Measurements from ENCODE around the gene PPP1R13B. TPM values are rescaled to one million over a fixed set of nuclear protein-coding genes. Genes with fewer than 3 reads are reported as not detected.

The PPP1R13B gene
- total RNA-seq, 4 donors from 2014 or later: 19.9 to 25.2 (median 23.6) TPM

DNA sequence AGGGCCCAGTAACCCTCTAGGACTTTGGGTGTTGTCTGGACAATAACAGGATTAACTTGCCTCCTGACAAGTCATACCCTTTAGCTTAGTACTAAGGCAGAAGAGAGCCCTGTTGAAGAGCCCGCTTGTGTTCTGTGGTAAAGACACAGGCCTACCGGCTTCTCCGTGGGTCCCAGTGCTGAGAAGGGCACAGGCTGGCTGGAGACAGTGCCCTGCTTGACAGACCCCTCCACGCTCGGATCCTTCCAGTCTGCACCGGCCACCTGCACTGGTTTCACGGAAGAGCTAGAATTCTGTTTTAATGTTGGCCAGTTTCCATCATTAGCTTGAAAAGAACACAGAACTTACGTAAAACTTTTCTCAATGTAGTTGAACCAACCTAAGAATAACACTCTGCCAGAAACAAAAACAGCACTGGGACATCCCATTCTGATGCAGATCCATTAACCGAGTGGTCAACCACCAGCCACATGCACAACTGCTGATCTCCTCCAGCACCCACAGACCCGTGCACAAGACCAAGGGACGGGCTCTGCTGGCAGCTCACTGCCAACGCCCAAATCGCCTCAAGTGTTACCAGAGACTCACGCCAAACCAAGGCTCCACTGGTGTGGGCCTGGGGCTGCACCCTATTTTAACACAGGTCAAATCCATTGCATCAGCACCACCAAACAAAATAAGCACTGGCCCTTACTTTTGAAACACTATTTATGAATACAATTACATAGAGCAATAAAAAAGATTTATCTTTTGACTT is 104.7 kb downstream of the PPP1R13B start:
- H3K4me1 ChIP-seq: peaks cover under 1 to 36% (median 31%) of the 10 kb centered on the region in 4 donors
- intact Hi-C loops (cut with DNase I): no loop called here
- no peak overlapping the region for H3K4me3 ChIP-seq
- H3K27me3 ChIP-seq: no peaks in the 10 kb centered on the region
- no peaks in the 10 kb centered on the region for H3K9me3 ChIP-seq
- TF ChIP-seq, protein P1, sequence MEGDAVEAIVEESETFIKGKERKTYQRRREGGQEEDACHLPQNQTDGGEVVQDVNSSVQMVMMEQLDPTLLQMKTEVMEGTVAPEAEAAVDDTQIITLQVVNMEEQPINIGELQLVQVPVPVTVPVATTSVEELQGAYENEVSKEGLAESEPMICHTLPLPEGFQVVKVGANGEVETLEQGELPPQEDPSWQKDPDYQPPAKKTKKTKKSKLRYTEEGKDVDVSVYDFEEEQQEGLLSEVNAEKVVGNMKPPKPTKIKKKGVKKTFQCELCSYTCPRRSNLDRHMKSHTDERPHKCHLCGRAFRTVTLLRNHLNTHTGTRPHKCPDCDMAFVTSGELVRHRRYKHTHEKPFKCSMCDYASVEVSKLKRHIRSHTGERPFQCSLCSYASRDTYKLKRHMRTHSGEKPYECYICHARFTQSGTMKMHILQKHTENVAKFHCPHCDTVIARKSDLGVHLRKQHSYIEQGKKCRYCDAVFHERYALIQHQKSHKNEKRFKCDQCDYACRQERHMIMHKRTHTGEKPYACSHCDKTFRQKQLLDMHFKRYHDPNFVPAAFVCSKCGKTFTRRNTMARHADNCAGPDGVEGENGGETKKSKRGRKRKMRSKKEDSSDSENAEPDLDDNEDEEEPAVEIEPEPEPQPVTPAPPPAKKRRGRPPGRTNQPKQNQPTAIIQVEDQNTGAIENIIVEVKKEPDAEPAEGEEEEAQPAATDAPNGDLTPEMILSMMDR (IDR thresholded peaks at IDR 0.05): no peak
- TF ChIP-seq POLR2AphosphoS5 (IDR thresholded peaks at IDR 0.05): peak in 1 of 2 donors; percentile 21
- peak overlapping the region; percentile 23 to 57 (median 46) for H3K27ac ChIP-seq (replicated peaks in 1 of 4)
- peaks cover 0 to 98% (median 70%) of the 10 kb centered on the region in 4 donors for H3K36me3 ChIP-seq
- 91% methylated on average over 12 of the region's 14 CpGs for WGBS
- no peak for DNase-seq (ENCODE audit: extremely low spot score)

DNA sequence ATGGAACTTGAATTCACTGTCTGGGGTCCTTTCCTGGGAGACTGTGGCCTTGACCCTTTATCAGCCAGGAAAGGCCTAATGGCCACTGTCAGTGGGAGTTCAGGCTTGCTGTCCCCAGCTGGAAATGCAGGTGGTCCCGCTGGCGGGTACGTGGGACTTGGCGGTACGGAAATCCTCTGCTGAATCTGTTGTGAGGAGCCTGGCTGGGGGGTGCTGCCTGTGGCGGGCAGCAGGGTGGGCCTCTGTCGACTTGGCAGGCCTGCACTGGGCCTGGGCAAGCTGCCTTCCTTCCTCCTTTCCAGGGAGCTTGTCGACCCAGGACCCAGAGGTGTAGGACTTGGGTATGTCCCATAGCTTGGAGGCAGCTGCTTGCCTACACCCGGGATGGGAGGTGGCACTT is 105.5 kb downstream of the PPP1R13B start:
- no peak for DNase-seq (ENCODE audit: extremely low spot score)
- intact Hi-C loops (cut with DNase I): no loop called here
- peaks cover 0 to 98% (median 64%) of the 10 kb centered on the region in 4 donors for H3K36me3 ChIP-seq
- peaks cover 5 to 44% (median 39%) of the 10 kb centered on the region in 4 donors for H3K4me1 ChIP-seq
- no peaks in the 10 kb centered on the region for H3K9me3 ChIP-seq
- no peaks in the 10 kb centered on the region for H3K27me3 ChIP-seq
- TF ChIP-seq POLR2AphosphoS5 (IDR thresholded peaks at IDR 0.05) (no peak), POLR2A (IDR thresholded peaks at IDR 0.05; ENCODE audit: low read depth) (no peak), EP300 (IDR thresholded peaks at IDR 0.05) (no peak)
- 88% methylated on average over 9 of the region's 9 CpGs for WGBS
- no peak overlapping the region for H3K4me3 ChIP-seq
- peak overlapping the region; percentile 23 to 57 (median 40) for H3K27ac ChIP-seq (replicated peaks in 1 of 4)

DNA sequence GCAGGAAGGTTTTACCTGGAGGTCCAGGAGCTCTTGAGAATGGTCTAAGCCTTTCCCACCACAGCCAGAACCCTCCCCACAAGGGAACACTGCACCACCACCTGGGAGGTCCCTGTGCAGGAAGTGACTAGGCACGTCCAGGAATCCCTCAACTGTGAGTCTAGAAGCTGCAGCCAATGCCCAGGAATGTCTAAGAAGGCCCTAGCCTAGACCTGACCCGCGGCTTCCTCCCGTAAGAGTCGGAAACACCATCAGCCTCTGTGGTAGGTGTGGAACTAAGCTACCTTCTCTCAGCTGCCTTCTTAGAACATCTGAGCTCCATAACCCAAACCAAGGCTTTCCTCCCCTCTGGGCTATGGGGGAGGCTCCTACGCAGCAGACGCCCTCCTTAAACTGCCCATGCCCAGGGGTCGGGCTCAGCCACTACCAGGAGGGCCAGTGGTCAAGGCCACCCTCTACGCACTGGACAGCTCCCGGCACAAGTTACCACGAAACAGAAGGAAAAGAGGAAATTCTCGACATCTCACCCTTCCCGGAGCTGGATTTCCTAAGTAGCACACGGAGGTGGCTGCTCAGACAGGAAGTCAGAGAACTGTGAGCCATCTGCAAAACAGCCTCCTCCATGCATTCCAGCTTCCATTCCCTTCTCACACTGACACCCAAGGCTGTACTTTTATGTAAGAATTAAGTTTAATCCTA is 106.2 kb downstream of the PPP1R13B start:
- WGBS: 77% methylated on average over 14 of the region's 14 CpGs
- Histone ChIP-seq H3K36me3 (peaks cover 0 to 98% (median 58%) of the 10 kb centered on the region in 4 donors), H3K9me3 (no peaks in the 10 kb centered on the region), H3K27me3 (no peaks in the 10 kb centered on the region), H3K27ac (replicated peaks in 1 of 4) (peak overlapping the region in 3 of 4 donors; percentile 23 to 57 (median 43)), H3K4me3 (no peak overlapping the region), H3K4me1 (peaks cover 11 to 51% (median 46%) of the 10 kb centered on the region in 4 donors)
- TF ChIP-seq POLR2AphosphoS5 (IDR thresholded peaks at IDR 0.05): no peak
- intact Hi-C loops (cut with DNase I): no loop called here
- DNase-seq (ENCODE audit: extremely low spot score): no peak

DNA sequence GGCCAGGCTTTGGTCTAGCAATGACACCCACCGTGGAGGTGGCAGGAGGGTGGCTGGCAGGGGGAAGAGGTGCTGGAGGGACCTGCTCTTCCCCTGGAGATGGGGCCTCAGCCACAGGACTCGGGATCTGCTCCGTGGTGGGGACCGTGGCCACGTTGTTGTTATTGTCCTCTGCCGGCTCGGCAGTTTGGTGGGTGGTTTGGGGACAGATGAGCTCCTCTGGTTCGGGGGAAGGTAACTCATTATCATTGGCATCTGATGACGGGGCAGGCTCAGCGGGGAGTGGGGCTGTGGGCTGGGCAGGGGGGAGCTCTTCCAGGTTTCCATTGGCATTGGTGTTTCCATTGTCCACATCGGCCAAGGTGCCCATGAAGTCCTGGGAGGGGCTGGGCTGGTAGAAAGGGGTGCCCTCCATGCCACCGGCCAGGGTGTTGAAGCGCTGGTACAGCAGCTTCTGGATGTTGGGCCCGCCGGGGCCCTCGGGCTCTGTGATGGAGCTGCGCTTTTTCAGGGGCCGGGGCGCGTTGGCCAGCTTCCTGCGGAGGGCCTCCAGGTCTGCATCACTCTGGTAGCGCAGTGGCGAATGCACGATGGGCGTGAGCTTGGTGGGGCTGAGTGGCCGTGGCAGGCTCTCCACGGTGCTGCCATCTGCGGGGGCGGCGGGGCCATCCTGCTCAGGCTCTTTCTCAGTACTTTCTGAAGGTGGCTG is 107.4 kb downstream of the PPP1R13B start:
- no peaks in the 10 kb centered on the region for H3K27me3 ChIP-seq
- H3K4me1 ChIP-seq: peaks cover 23 to 63% (median 58%) of the 10 kb centered on the region in 4 donors
- H3K27ac ChIP-seq (replicated peaks in 1 of 4): peak overlapping the region; percentile 45 to 94 (median 89)
- no peak overlapping the region for H3K4me3 ChIP-seq
- no peak for DNase-seq (ENCODE audit: extremely low spot score)
- H3K36me3 ChIP-seq: peaks cover 0 to 98% (median 49%) of the 10 kb centered on the region in 4 donors
- intact Hi-C loops (cut with DNase I): no loop called here
- TF ChIP-seq EP300 (IDR thresholded peaks at IDR 0.05): no peak
- no peak for TF ChIP-seq POLR2A (IDR thresholded peaks at IDR 0.05; ENCODE audit: low read depth)
- 98% methylated on average over 19 of the region's 30 CpGs for WGBS
- no peaks in the 10 kb centered on the region for H3K9me3 ChIP-seq

DNA sequence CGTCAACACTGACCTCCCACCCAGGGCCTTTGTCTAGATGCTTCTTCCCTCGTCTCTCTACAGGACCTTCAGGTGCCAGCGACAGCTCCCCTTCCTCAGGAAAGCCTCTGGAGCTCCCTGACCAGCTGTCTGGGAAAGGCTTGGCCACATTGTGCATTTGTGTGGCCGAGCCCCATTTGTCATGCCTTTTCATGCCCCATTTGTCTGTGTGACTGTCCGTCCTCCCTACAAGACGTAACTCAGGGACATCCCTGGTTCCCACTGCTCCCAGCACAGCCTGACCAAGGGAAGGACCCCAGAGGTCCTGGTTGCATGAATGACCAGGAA is 107.9 kb downstream of the PPP1R13B start:
- DNase-seq (ENCODE audit: extremely low spot score): no peak
- 91% methylated on average over 6 of the region's 6 CpGs for WGBS
- Histone ChIP-seq H3K27me3 (no peaks in the 10 kb centered on the region), H3K4me1 (peaks cover 25 to 68% (median 63%) of the 10 kb centered on the region in 4 donors), H3K36me3 (peaks cover 0 to 98% (median 49%) of the 10 kb centered on the region in 4 donors), H3K9me3 (no peaks in the 10 kb centered on the region), H3K4me3 (no peak overlapping the region), H3K27ac (replicated peaks in 1 of 4) (peak overlapping the region; percentile 45 to 94 (median 89))
- TF ChIP-seq, protein P1 (IDR thresholded peaks at IDR 0.05): no peak
- TF ChIP-seq EP300 (IDR thresholded peaks at IDR 0.05): no peak
- no peak for TF ChIP-seq POLR2AphosphoS5 (IDR thresholded peaks at IDR 0.05)
- TF ChIP-seq POLR2A (IDR thresholded peaks at IDR 0.05; ENCODE audit: low read depth): no peak
- intact Hi-C loops (cut with DNase I): no loop called here
